GM21360 (cell line): ENCODE results near the gene AK9.
"Not testable (repeated sequence)": the region's sequence is repeated elsewhere in the genome, so short reads cannot be mapped to it uniquely, and the experiment has no call there.

Experiments
- ATAC-seq: cut with Tn5 transposase; IDR thresholded peaks from one replicate; pipeline ENCODE4 v1.9.1; 2021; ENCODE audit warnings: mild to moderate bottlenecking, moderate library complexity; ENCODE audit not compliant: unreplicated experiment

Gene AK9

GRCh38 chr6:109628158-109629000 lies 62.6 kb downstream of the AK9 start:
- ATAC-seq: no peak

- ATAC-seq: no peak
These were observed 64.7 kb downstream of the AK9 start for GRCh38 chr6:109626311-109626710.

GRCh38 chr6:109625199-109625598 lies 65.8 kb downstream of the AK9 start:
- no peak for ATAC-seq

- no peak for ATAC-seq
These were observed 67.7 kb downstream of the AK9 start for GRCh38 chr6:109623288-109623687.

GRCh38 chr6:109612268-109612667 lies 78.7 kb downstream of the AK9 start:
- ATAC-seq: no peak

GRCh38 chr6:109611502-109611901 lies 79.5 kb downstream of the AK9 start:
- ATAC-seq: no peak

GRCh38 chr6:109610590-109610989 lies 80.4 kb downstream of the AK9 start:
- ATAC-seq: no peak

- ATAC-seq: no peak
These were observed 81.3 kb downstream of the AK9 start for GRCh38 chr6:109609737-109610136.

- no peak for ATAC-seq
These were observed 84.6 kb downstream of the AK9 start for GRCh38 chr6:109606359-109606758.

GRCh38 chr6:109595998-109596397 lies 95.0 kb downstream of the AK9 start:
- no peak for ATAC-seq

- no peak for ATAC-seq
These were observed 110.5 kb downstream of the AK9 start for GRCh38 chr6:109580519-109580918.

GRCh38 chr6:109579361-109579760 lies 111.6 kb downstream of the AK9 start:
- ATAC-seq: peak; percentile 91

- ATAC-seq: not testable (repeated sequence)
These were observed 121.1 kb downstream of the AK9 start for GRCh38 chr6:109569901-109570300.

GRCh38 chr6:109561844-109562243 lies 129.2 kb downstream of the AK9 start:
- no peak for ATAC-seq

- ATAC-seq: no peak
These were observed 159.6 kb downstream of the AK9 start for GRCh38 chr6:109531446-109531845.

- no peak for ATAC-seq
These were observed 163.0 kb downstream of the AK9 start for GRCh38 chr6:109527989-109528388.

- ATAC-seq: no peak
These were observed 163.9 kb downstream of the AK9 start for GRCh38 chr6:109526905-109527628.

- no peak for ATAC-seq
These were observed 166.9 kb downstream of the AK9 start for GRCh38 chr6:109524129-109524528.

GRCh38 chr6:109523478-109523877 lies 167.5 kb downstream of the AK9 start:
- no peak for ATAC-seq

- ATAC-seq: no peak
These were observed 169.9 kb downstream of the AK9 start for GRCh38 chr6:109521080-109521479.

- not testable (repeated sequence) for ATAC-seq
These were observed 171.4 kb downstream of the AK9 start for GRCh38 chr6:109519647-109520046.

- ATAC-seq: no peak
These were observed 174.1 kb downstream of the AK9 start for GRCh38 chr6:109516929-109517328.
